Measurements from ENCODE around the gene SEMA3C.

DNA sequence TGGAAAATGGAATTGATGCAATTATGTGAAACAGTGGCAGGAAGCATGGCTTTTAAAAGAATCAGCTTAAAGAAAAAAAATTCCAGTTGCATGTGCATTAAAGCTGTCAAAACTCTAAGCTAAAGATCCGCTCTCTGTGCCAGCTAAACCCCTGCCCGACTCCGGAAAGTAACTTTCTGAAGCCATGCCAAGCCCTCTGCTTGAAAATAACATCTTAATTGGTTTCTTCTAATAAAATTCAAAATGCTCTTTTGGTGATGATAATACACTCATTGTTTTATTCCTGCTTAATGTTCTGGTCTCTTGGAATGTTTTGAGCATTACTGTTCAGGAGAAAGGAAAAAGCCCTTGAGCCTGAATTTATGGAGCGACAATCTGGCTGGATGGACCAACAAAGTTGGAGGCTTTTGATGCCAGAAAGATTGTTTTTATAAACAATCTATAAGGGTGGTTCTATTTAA lies 11.7 kb downstream of the SEMA3C start:
- TF ChIP-seq, protein P1, sequence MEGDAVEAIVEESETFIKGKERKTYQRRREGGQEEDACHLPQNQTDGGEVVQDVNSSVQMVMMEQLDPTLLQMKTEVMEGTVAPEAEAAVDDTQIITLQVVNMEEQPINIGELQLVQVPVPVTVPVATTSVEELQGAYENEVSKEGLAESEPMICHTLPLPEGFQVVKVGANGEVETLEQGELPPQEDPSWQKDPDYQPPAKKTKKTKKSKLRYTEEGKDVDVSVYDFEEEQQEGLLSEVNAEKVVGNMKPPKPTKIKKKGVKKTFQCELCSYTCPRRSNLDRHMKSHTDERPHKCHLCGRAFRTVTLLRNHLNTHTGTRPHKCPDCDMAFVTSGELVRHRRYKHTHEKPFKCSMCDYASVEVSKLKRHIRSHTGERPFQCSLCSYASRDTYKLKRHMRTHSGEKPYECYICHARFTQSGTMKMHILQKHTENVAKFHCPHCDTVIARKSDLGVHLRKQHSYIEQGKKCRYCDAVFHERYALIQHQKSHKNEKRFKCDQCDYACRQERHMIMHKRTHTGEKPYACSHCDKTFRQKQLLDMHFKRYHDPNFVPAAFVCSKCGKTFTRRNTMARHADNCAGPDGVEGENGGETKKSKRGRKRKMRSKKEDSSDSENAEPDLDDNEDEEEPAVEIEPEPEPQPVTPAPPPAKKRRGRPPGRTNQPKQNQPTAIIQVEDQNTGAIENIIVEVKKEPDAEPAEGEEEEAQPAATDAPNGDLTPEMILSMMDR (conservative IDR thresholded peaks at IDR 0.05; ENCODE audit: low read depth, low read length) = no peak
- no peak for TF ChIP-seq EZH2 (IDR thresholded peaks at IDR 0.05; ENCODE audit: borderline replicate concordance, low read depth, low read length, poor library complexity, severe bottlenecking)

Measured in A673 (cell line).